Subcutaneous adipose tissue (tissue), 4 donors: Measurements from ENCODE around the gene PLOD3. TPM values are rescaled to one million over a fixed set of nuclear protein-coding genes. Genes with fewer than 3 reads are reported as not detected.

Experiments used
- CTCF ChIP-seq: fragments of 450-650 bp; IDR thresholded peaks from one replicate; pipeline ENCODE4 v1.5.1; 2016; ENCODE audit warnings: low read depth, mild to moderate bottlenecking, control low read depth, antibody characterized with exemption, moderate library complexity
- total RNA-seq, 4 donors: library from RNA; depleted of rRNA; stranded (reverse); fragments of >200 nt; gene quantifications; one replicate each; pipeline ENCODE4 v1.1.0, GENCODE V29; 2016

The PLOD3 gene
- total RNA-seq, 4 donors from 2014 or later, result 35.7 to 45.0 (median 42.6) TPM

- no peak for TF ChIP-seq CTCF
These were observed 23.0 kb upstream of the PLOD3 start for GRCh38 chr7:101240226-101241014.

- no peak for TF ChIP-seq CTCF
These were observed 22.5 kb upstream of the PLOD3 start for GRCh38 chr7:101239951-101240220.

GRCh38 chr7:101239191-101239950, 22.0 kb upstream of the PLOD3 start:
- no peak for TF ChIP-seq CTCF

GRCh38 chr7:101238226-101239182, 21.1 kb upstream of the PLOD3 start:
- TF ChIP-seq CTCF, result no peak

GRCh38 chr7:101237206-101238067, 20.1 kb upstream of the PLOD3 start, which contains the start of gene CLDN15:
TSS of gene CLDN15 (minus strand) at chr7:101237802. CDS start at chr7:101237581, 221 bp downstream.
- no peak for TF ChIP-seq CTCF

GRCh38 chr7:101236292-101236835, 19.0 kb upstream of the PLOD3 start:
- no peak for TF ChIP-seq CTCF
